IMR-90 (cell line): Measurements from ENCODE around the gene DHRSX. TPM values are rescaled to one million over a fixed set of nuclear protein-coding genes. Genes with fewer than 3 reads are reported as not detected.

ENCODE experiments used
- ATAC-seq: fragments of 200-7000 bp; cut with Tn5 transposase; 2 replicates; pipeline ENCODE4 v1.9.1; 2020; ENCODE audit warnings: low read depth, mild to moderate bottlenecking, moderate library complexity
- BruUV-seq: library from RNA; stranded (reverse); fragments of 400-500 nt; replicated peaks from 2 replicates; lab custom pipeline; 2021; lab: Mats Ljungman, UMichigan
- CTCF ChIA-PET: fragments of 300-600 bp; formaldehyde crosslinking; extraction: SDS; loops from one replicate; lab custom pipeline; 2021; ENCODE audit warnings: antibody characterized with exemption; lab: Yijun Ruan, JAX
- POLR2A ChIA-PET: fragments of 300-600 bp; sonication (Branson Sonifier 250); formaldehyde crosslinking; loops from one replicate; lab custom pipeline; 2022; ENCODE audit warnings: antibody characterized with exemption; ENCODE audit not compliant: unreplicated experiment; lab: Charles Lee
- DNase-seq: peaks from one replicate; pipeline ENCODE4 v3.0.0; 2013
- H2AFZ ChIP-seq: replicated peaks from 2 replicates; pipeline ENCODE3; 2013; ENCODE audit warnings: low read length, mild to moderate bottlenecking; ENCODE audit not compliant: poor library complexity
- H2AK5ac ChIP-seq: 2 replicates; pipeline ENCODE4 v1.6.1; 2013; ENCODE audit warnings: low read depth, low read length, inconsistent platforms
- H2AK9ac ChIP-seq: replicated peaks from 2 replicates; pipeline ENCODE3; 2013; ENCODE audit warnings: mild to moderate bottlenecking, low read depth, low read length, moderate library complexity; ENCODE audit not compliant: poor library complexity
- H2BK120ac ChIP-seq: 2 replicates; pipeline ENCODE4 v1.6.1; 2013; ENCODE audit warnings: low read depth, low read length, inconsistent platforms
- H2BK15ac ChIP-seq: 3 replicates; pipeline ENCODE4 v1.6.1; 2013; ENCODE audit warnings: low read depth, low read length, inconsistent platforms
- H2BK20ac ChIP-seq: 2 replicates; pipeline ENCODE4 v1.6.1; 2013; ENCODE audit warnings: low read depth, mild to moderate bottlenecking, inconsistent platforms, low read length, moderate library complexity
- H2BK5ac ChIP-seq: 2 replicates; pipeline ENCODE4 v1.6.1; 2013; ENCODE audit warnings: mild to moderate bottlenecking, low read depth, low read length, inconsistent platforms; ENCODE audit not compliant: poor library complexity, severe bottlenecking
- H3K14ac ChIP-seq: replicated peaks from 2 replicates; pipeline ENCODE4 v1.6.1; 2013; ENCODE audit warnings: low read depth, low read length, inconsistent platforms
- H3K18ac ChIP-seq: 2 replicates; pipeline ENCODE4 v1.6.1; 2013; ENCODE audit warnings: low read depth, low read length, control low read depth
- H3K23ac ChIP-seq: 2 replicates; pipeline ENCODE4 v1.6.1; 2013; ENCODE audit warnings: low read depth, low read length, inconsistent platforms
- H3K27ac ChIP-seq: 2 replicates; pipeline ENCODE4 v1.5.1; 2013; ENCODE audit warnings: mild to moderate bottlenecking, control low read depth, low read length; ENCODE audit not compliant: insufficient read depth
- H3K27me3 ChIP-seq: 2 replicates; pipeline ENCODE4 v1.6.1; 2013; ENCODE audit warnings: low read length; ENCODE audit not compliant: control insufficient read depth, insufficient read depth
- H3K36me3 ChIP-seq: 2 replicates; pipeline ENCODE4 v1.6.1; 2013; ENCODE audit warnings: low read length, mixed read lengths; ENCODE audit not compliant: control insufficient read depth, insufficient read depth
- H3K4ac ChIP-seq: 2 replicates; pipeline ENCODE4 v1.6.1; 2013; ENCODE audit warnings: low read depth, low read length, inconsistent platforms
- H3K4me1 ChIP-seq: 2 replicates; pipeline ENCODE4 v1.6.1; 2013; ENCODE audit warnings: low read length, mixed read lengths; ENCODE audit not compliant: control insufficient read depth, insufficient read depth
- H3K4me2 ChIP-seq: 2 replicates; pipeline ENCODE4 v1.6.1; 2013; ENCODE audit warnings: low read depth, mild to moderate bottlenecking, control low read depth, low read length, moderate library complexity
- H3K4me3 ChIP-seq: 2 replicates; pipeline ENCODE4 v1.5.1; 2013; ENCODE audit warnings: low read depth, mild to moderate bottlenecking, control low read depth, low read length, moderate library complexity; ENCODE audit not compliant: insufficient read depth
- H3K56ac ChIP-seq: 2 replicates; pipeline ENCODE4 v1.6.1; 2013; ENCODE audit warnings: low read length, inconsistent platforms; ENCODE audit not compliant: insufficient read depth; ENCODE audit errors: extremely low read depth
- H3K79me1 ChIP-seq, 2 experiments: 2 replicates each; pipeline ENCODE4 v1.6.1; 2013; ENCODE audit warnings: low read length in 2 of 2, inconsistent platforms in 1 of 2, low read depth in 1 of 2
- H3K9ac ChIP-seq: 2 replicates; pipeline ENCODE4 v1.6.1; 2013; ENCODE audit warnings: low read depth, low read length, control low read depth
- H3K9me1 ChIP-seq: 2 replicates; pipeline ENCODE4 v1.6.1; 2013; ENCODE audit warnings: low read length, inconsistent platforms; ENCODE audit not compliant: insufficient read depth
- H3K9me3 ChIP-seq: 2 replicates; pipeline ENCODE4 v1.6.1; 2013; ENCODE audit warnings: low read length; ENCODE audit not compliant: control insufficient read depth, insufficient read depth
- H4K20me1 ChIP-seq: 2 replicates; pipeline ENCODE4 v1.6.1; 2013; ENCODE audit warnings: low read length, inconsistent platforms; ENCODE audit not compliant: insufficient read depth
- H4K5ac ChIP-seq: 2 replicates; pipeline ENCODE4 v1.6.1; 2013; ENCODE audit warnings: mild to moderate bottlenecking, low read depth, low read length, control low read depth
- H4K8ac ChIP-seq, 2 experiments: 2 replicates each; pipeline ENCODE4 v1.6.1; 2013; ENCODE audit warnings: low read depth in 2 of 2, low read length in 2 of 2, control low read depth in 1 of 2, inconsistent platforms in 1 of 2
- H4K91ac ChIP-seq: 2 replicates; pipeline ENCODE4 v1.6.1; 2013; ENCODE audit warnings: low read depth, low read length, inconsistent platforms; ENCODE audit not compliant: insufficient read depth
- BHLHE40 ChIP-seq: fragments of 150-350 bp; IDR thresholded peaks from 2 replicates; pipeline ENCODE4 v1.6.1; 2016; ENCODE audit warnings: mild to moderate bottlenecking, low read depth, low read length
- MAZ ChIP-seq: IDR thresholded peaks from 2 replicates; pipeline ENCODE4 v1.6.1; 2012; ENCODE audit warnings: low read depth, mild to moderate bottlenecking, low read length, improper control_type of control experiment, moderate library complexity, borderline replicate concordance
- WGBS, 2 experiments: methylation state at CpG; one replicate each; pipeline versions ENCODE4 v1.1.5 to v1.1.7; 2013; ENCODE audit warnings: missing lambda C conversion rate in 2 of 2; ENCODE audit not compliant: insufficient read length in 1 of 2; ENCODE audit errors: extremely low coverage in 2 of 2; 5-methylcytosine and 5-hydroxymethylcytosine counted together
- dilution Hi-C: fragments of 300-500 bp; cut with HindIII; formaldehyde crosslinking; loops from one replicate; pipeline ENCODE4 v1.14.3; 2018; ENCODE audit warnings: low sequenced_read_pairs; ENCODE audit not compliant: unreplicated experiment
- in situ Hi-C: fragments of 300-500 bp; cut with MboI; formaldehyde crosslinking; loops from 3 replicates; pipeline ENCODE4 v1.14.3; 2019; ENCODE audit warnings: low sequenced_read_pairs, inconsistent platforms, mixed read lengths
- intact Hi-C: fragments of 100-400 bp; cut with micrococcal nuclease; formaldehyde crosslinking; loops from 2 replicates; pipeline ENCODE4 v1.10.0; 2022
- polyA plus RNA-seq, 3 experiments: library from polyadenylated mRNA; depleted of rRNA; stranded (reverse); fragments of >200 nt; gene quantifications; 2 replicates each; pipeline ENCODE4 v1.2.3, GENCODE V29; 2012; ENCODE audit warnings: low replicate concordance in 1 of 3
- total RNA-seq: library from RNA; depleted of rRNA; stranded (reverse); fragments of >200 nt; gene quantifications from 2 replicates; pipeline ENCODE4 v1.2.3, GENCODE V29; 2012

DHRSX gene
- total and polyA plus RNA-seq, 2 of the 4 experiments (the other 2 are of a cell fraction) = 26.2 to 38.0 TPM

DNA sequence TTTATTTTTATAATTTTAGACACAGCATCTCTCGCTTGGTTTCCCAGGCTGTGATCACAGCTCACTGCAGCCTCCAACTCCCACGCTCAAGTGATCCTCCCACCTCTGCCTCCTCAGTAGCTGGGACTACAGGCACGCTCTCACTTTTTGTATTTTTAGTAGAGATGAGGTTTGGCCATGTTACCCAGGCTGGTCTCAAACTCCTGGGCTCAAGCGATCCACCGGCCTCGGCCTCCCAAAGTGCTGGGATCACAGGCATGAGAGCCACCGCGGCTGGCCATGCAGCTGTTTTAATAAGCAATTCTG, 39.1 kb downstream of the DHRSX start:
- intact Hi-C loops (no loop called here), in situ Hi-C loops (no loop called here), dilution Hi-C loops (no loop called here)
- Histone ChIP-seq H3K4me2 (no peak overlapping the region), H2BK15ac (no peak overlapping the region), H3K56ac (no peak overlapping the region), H3K4ac (no peak overlapping the region), H3K23ac (no peak overlapping the region), H3K27ac (no peak overlapping the region), H3K14ac (no peak overlapping the region), H3K9ac (no peak overlapping the region), H2BK120ac (no peak overlapping the region), H4K5ac (no peak overlapping the region), H2AFZ (no peak overlapping the region), H3K4me3 (no peak overlapping the region), H2AK9ac (no peak overlapping the region), H3K4me1 (no peaks in the 10 kb centered on the region), H2AK5ac (no peak overlapping the region), H3K79me1 (peaks cover 34 to 64% of the 10 kb centered on the region in 2 experiments), H4K91ac (no peak overlapping the region), H3K9me1 (peaks cover 9% of the 10 kb centered on the region; the same call in 1 of the 2 replicates), H4K20me1 (peaks cover 35% of the 10 kb centered on the region), H3K9me3 (no peaks in the 10 kb centered on the region), H3K27me3 (no peaks in the 10 kb centered on the region), H3K36me3 (peaks cover 7% of the 10 kb centered on the region), H3K18ac (no peak overlapping the region), H2BK20ac (no peak overlapping the region), H2BK5ac (no peak overlapping the region), H4K8ac (no peak overlapping the region)
- ATAC-seq = no peak
- WGBS, 2 experiments = 88% methylated on average over 3 of the region's 8 CpGs; no CpG with 5 or more reads in 1 of the 2 experiments
- no TSS peak for BruUV-seq
- ChIA-PET POLR2A (no interaction called here), CTCF (no interaction called here)
- no peak for DNase-seq
- TF ChIP-seq BHLHE40 (no peak), MAZ (no peak)
